Measurements from ENCODE around the gene TACR2.

GRCh38 chr10:69425511-69426298 lies 9.0 kb upstream of the TACR2 start:
- TF ChIP-seq CTCF (IDR thresholded peaks at IDR 0.05) (no peak), POLR2A (IDR thresholded peaks at IDR 0.05) (no peak)
